A204.1 (cell line): ENCODE results near the gene PLD2.
"Not testable (repeated sequence)": the region's sequence is repeated elsewhere in the genome, so short reads cannot be mapped to it uniquely, and the experiment has no call there.

Experiments used
- FAIRE-seq: peaks from 2 replicates; lab custom pipeline; 2012; peaks lifted over from hg19 to GRCh38; lab: Jason Lieb, UNC

Gene PLD2

GRCh38 chr17:4858068-4858881 lies 51.3 kb downstream of the PLD2 start:
- no peak for FAIRE-seq

- FAIRE-seq = no peak
Observed at GRCh38 chr17:4858882-4859260, 51.9 kb downstream of the PLD2 start.

DNA sequence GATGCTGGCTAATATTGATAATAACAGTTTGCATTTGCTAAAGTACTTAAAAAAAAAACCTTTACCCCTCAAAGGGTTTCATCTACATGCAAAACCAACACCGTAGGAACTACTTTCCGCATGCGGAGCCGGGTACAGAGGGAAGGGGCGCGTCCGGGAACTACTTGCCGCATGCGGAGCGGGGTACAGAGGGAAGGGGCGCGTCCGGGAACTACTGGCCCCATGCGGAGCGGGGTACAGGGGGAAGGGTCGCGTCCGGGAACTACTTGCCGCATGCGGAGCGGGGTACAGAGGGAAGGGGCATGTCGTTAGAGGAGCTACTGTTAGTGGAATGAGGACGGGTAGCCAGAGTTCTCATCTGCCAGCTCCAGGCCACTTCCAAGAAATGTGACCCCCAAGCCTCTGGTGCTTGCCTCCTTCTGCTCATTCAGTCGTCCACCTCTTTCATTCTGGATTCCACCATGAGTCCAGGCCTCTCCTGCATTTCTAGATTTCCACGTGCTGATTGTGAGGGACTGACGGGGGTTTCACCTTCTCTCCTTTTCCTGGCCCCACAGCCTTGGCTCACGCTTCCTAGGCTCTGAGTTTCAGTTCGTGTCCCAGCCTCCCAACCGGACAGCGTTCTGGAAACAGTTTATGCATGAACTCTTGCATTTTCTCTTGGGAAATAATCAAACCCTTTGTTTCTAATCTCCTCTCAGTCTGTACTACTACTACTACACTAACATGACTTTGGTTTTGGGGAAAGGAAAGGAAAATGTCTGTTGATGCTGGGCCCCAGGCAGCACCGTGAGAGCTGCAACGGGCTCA lies 53.1 kb downstream of the PLD2 start:
- no peak for FAIRE-seq

- FAIRE-seq = no peak
Observed at GRCh38 chr17:4860651-4861050, 53.7 kb downstream of the PLD2 start.

DNA sequence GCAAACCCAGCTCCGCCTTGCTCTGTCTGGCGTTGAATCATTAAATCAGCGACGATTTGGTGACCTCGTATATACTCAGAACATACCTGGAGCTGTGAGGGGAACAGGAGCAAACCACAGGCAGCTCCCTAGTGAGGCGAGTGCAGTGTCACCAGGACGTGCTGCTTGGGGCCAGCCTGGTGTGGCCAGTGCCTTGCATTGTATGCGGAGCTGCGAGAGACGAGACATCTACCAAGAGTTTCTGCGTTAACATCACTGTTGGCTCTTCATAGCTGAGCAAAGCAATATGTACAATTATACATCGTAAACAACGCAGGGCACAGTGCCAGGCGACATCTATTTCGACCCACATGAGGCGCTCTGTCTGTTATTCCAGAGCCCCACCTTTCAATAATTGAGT lies 54.1 kb downstream of the PLD2 start:
- no peak for FAIRE-seq

GRCh38 chr17:4862720-4863119 lies 55.8 kb downstream of the PLD2 start:
- FAIRE-seq = no peak

GRCh38 chr17:4863321-4863720 lies 56.4 kb downstream of the PLD2 start:
- no peak for FAIRE-seq

DNA sequence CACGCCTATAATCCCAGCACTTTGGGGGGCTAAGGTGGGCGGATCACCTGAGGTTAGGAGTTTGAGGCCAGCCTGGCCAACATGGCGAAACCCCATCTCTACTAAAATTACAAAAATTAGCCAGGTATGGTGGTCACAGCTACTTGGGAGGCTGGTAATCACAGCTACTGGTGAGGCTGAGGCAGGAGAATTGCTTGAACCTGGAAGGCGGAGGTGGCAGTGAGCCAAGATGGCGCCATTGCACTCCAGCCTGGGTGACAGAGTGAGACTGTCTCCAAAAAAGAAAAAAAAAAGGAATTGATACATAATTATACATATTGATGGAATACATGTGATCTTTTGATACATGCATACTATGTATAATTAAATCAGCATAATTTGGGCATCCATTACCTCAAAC lies 60.6 kb downstream of the PLD2 start:
- not testable (repeated sequence) for FAIRE-seq

- not testable (repeated sequence) for FAIRE-seq
Observed at GRCh38 chr17:4869058-4869998, 62.4 kb downstream of the PLD2 start.

DNA sequence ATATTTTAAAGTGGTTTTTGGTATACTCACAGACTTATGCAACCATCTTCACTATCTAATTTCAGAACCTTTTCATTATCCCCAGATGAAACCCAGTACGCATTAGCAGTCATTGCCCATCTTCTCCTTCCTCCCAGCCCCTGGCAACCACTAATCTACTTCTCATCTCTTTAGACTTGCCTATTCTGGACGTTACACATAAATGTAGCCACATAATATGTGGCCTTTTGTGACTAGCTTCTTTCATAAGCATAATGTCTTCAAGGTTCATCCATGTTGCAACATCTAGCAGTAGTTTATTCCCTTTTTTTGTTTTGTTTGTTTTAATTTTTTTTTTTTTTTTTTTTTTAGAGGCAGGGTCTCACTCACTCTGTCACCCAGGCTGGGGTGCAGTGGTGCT lies 63.9 kb downstream of the PLD2 start:
- no peak for FAIRE-seq

DNA sequence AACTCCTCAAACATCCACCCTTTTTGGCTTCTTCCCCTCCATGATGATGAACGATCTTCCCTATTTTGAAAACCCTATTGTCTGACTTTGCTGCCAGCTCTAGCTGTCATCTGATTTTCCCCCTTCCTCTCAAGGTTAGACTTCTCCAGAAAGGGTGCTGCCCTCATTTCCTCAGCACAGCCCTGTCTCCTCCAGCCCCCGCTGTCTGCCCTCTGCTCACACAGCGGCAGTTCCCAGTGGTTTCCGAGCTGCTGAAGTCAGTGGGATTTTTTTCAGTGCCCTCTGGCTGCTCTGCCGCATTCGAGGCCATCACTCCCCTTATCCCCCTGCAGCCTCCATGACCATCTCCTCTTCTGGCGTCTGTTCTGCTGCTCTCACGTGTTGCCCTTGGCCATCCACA lies 65.8 kb downstream of the PLD2 start:
- no peak for FAIRE-seq
